Stomach (tissue), 4 donors: ENCODE data around the gene IFNG-AS1.

Experiments used
- EP300 ChIP-seq: sonication (generic); formaldehyde crosslinking; IDR thresholded peaks from one replicate; pipeline ENCODE4 v1.6.1; 2017; ENCODE audit warnings: antibody characterized with exemption
- POLR2A ChIP-seq, 4 donors: fragments of 450-650 bp; IDR thresholded peaks; one replicate each; pipeline ENCODE4 v1.6.1; 2016; ENCODE audit warnings: antibody characterized with exemption in 4 of 4, control low read depth in 2 of 4, mild to moderate bottlenecking in 1 of 4, moderate library complexity in 1 of 4
- TF ChIP-seq, protein P1 (sequence below), 7 experiments: fragments of 450-650 bp in 4 of 7; fragments of 200-600 bp in 3 of 7; sonication (generic) in 3 of 7; IDR thresholded peaks; one replicate each; pipeline ENCODE4 v1.5.1; 2016 to 2019; ENCODE audit warnings: antibody characterized with exemption in 7 of 7, control low read depth in 2 of 7, mild to moderate bottlenecking in 1 of 7

DNA sequence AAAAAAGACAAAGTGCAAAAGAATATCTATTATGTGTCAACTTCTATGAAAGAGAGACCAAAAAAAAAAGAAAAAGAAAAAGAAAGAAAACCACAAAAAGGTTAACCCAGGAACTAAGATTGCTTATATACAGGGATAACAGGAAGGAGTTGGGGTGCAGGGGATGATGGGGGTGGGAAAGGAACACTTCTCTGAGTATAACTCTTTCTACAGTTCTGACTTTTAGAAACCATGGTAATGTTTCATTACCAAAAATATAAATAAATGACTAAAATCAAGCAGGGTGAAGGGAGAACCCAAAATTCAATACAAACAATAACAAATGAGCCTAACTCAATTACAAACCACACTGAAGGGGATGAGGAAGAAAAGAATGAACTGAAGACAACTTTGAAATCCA is 9.1 kb downstream of the IFNG-AS1 start:
- TF ChIP-seq, protein P1, sequence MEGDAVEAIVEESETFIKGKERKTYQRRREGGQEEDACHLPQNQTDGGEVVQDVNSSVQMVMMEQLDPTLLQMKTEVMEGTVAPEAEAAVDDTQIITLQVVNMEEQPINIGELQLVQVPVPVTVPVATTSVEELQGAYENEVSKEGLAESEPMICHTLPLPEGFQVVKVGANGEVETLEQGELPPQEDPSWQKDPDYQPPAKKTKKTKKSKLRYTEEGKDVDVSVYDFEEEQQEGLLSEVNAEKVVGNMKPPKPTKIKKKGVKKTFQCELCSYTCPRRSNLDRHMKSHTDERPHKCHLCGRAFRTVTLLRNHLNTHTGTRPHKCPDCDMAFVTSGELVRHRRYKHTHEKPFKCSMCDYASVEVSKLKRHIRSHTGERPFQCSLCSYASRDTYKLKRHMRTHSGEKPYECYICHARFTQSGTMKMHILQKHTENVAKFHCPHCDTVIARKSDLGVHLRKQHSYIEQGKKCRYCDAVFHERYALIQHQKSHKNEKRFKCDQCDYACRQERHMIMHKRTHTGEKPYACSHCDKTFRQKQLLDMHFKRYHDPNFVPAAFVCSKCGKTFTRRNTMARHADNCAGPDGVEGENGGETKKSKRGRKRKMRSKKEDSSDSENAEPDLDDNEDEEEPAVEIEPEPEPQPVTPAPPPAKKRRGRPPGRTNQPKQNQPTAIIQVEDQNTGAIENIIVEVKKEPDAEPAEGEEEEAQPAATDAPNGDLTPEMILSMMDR (IDR thresholded peaks at IDR 0.05), result no peak
- TF ChIP-seq POLR2A (IDR thresholded peaks at IDR 0.05) (no peak), EP300 (no peak)
